ENCODE measurements around the gene IER3. TPM values are rescaled to one million over a fixed set of nuclear protein-coding genes. Genes with fewer than 3 reads are reported as not detected.

Gene IER3
- total and polyA plus RNA-seq, 2 of the 13 experiments (the other 11 are each of a cell fraction or from before 2014, with no cell fraction given) = 51.1 to 131 TPM

GRCh38 chr6:30763618-30764489 lies 19.5 kb upstream of the IER3 start (continued):
- TF ChIP-seq JUND (CRISPR knock-in tag; IDR thresholded peaks at IDR 0.05) (peak; percentile 57), SAFB2 (CRISPR knock-in tag; IDR thresholded peaks at IDR 0.05; ENCODE audit: borderline replicate concordance, low read depth) (peak; percentile 14; the same call in 1 of the 2 replicates), ZNF326 (CRISPR knock-in tag; IDR thresholded peaks at IDR 0.05; ENCODE audit: borderline replicate concordance) (no peak), SOX5 (CRISPR knock-in tag; IDR thresholded peaks at IDR 0.05; ENCODE audit: borderline replicate concordance) (peak; percentile 98), THYN1 (CRISPR knock-in tag; IDR thresholded peaks at IDR 0.05; ENCODE audit: borderline replicate concordance, low read depth) (no peak), JARID2 (CRISPR knock-in tag; IDR thresholded peaks at IDR 0.05; ENCODE audit: insufficient replicate concordance) (peak; percentile 97), FOSL2 (CRISPR knock-in tag; IDR thresholded peaks at IDR 0.05) (peak; percentile 83), STAT5B (CRISPR knock-in tag; IDR thresholded peaks at IDR 0.05) (no peak), SP140L (CRISPR knock-in tag; IDR thresholded peaks at IDR 0.05; ENCODE audit: borderline replicate concordance) (peak; percentile 29; the same call in 1 of the 2 replicates), YEATS4 (CRISPR knock-in tag; IDR thresholded peaks at IDR 0.05; ENCODE audit: borderline replicate concordance) (peak; percentile 24; the same call in 1 of the 2 replicates), ZNF749 (CRISPR knock-in tag; IDR thresholded peaks at IDR 0.05; ENCODE audit: borderline replicate concordance) (peak; percentile 5; the same call in 1 of the 2 replicates), ZNF652 (CRISPR knock-in tag; IDR thresholded peaks at IDR 0.05; ENCODE audit: borderline replicate concordance, low read depth) (peak; percentile 66; the same call in 1 of the 2 replicates), ZNF772 (CRISPR knock-in tag; IDR thresholded peaks at IDR 0.05) (peak; percentile 72), SP5 (CRISPR knock-in tag; IDR thresholded peaks at IDR 0.05; ENCODE audit: borderline replicate concordance, low read depth) (peak; percentile 94), ZBTB38 (CRISPR knock-in tag; IDR thresholded peaks at IDR 0.05) (peak; percentile 41; the same call in 1 of the 2 replicates), ZNF329 (CRISPR knock-in tag; IDR thresholded peaks at IDR 0.05; ENCODE audit: low read depth) (no peak), SIX1 (CRISPR knock-in tag; IDR thresholded peaks at IDR 0.05; ENCODE audit: borderline replicate concordance) (peak; percentile 90; the same call in 1 of the 2 replicates), NAIF1 (CRISPR knock-in tag; IDR thresholded peaks at IDR 0.05; ENCODE audit: borderline replicate concordance) (peak; percentile 81; the same call in 1 of the 2 replicates), ONECUT2 (CRISPR knock-in tag; IDR thresholded peaks at IDR 0.05) (peak; percentile 37; the same call in 1 of the 2 replicates), BCL6 (CRISPR knock-in tag; IDR thresholded peaks at IDR 0.05) (peak; percentile 94), NFIC (IDR thresholded peaks at IDR 0.05; ENCODE audit: low read length) (peak; percentile 85), ZNF224 (CRISPR knock-in tag; IDR thresholded peaks at IDR 0.05) (peak; percentile 96; the same call in 1 of the 2 replicates), ZC3H13 (CRISPR knock-in tag; IDR thresholded peaks at IDR 0.05) (peak; percentile 45; the same call in 1 of the 2 replicates), TBX3 (IDR thresholded peaks at IDR 0.05; ENCODE audit: borderline replicate concordance) (peak; percentile 95), FOXP1 (IDR thresholded peaks at IDR 0.05) (peak; percentile 38; the same call in 1 of the 2 replicates), FOXP1 (CRISPR knock-in tag; IDR thresholded peaks at IDR 0.05) (peak; percentile 87), ZNF879 (CRISPR knock-in tag; IDR thresholded peaks at IDR 0.05) (peak; percentile 37; the same call in 1 of the 2 replicates)
- TF ChIP-seq, protein P1, sequence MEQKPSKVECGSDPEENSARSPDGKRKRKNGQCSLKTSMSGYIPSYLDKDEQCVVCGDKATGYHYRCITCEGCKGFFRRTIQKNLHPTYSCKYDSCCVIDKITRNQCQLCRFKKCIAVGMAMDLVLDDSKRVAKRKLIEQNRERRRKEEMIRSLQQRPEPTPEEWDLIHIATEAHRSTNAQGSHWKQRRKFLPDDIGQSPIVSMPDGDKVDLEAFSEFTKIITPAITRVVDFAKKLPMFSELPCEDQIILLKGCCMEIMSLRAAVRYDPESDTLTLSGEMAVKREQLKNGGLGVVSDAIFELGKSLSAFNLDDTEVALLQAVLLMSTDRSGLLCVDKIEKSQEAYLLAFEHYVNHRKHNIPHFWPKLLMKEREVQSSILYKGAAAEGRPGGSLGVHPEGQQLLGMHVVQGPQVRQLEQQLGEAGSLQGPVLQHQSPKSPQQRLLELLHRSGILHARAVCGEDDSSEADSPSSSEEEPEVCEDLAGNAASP (CRISPR knock-in tag; IDR thresholded peaks at IDR 0.05; ENCODE audit: borderline replicate concordance) = peak; percentile 83; the same call in 1 of the 2 replicates
- TF ChIP-seq, protein P2, sequence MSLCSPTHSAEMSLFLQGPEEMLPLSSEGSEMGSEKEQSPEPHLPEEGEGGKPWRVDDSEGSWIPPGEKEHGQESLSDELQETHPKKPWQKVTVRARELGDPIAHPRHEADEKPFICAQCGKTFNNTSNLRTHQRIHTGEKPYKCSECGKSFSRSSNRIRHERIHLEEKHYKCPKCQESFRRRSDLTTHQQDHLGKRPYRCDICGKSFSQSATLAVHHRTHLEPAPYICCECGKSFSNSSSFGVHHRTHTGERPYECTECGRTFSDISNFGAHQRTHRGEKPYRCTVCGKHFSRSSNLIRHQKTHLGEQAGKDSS (CRISPR knock-in tag; IDR thresholded peaks at IDR 0.05; ENCODE audit: borderline replicate concordance, low read depth) = peak; percentile 82
